ENCODE measurements around the gene ST6GALNAC6. TPM values are rescaled to one million over a fixed set of nuclear protein-coding genes. Genes with fewer than 3 reads are reported as not detected.

Gene ST6GALNAC6
- total RNA-seq, 2 experiments from 2014 or later: 93.1 to 97.5 TPM

- POLR2A ChIA-PET: no interaction called here
- DNase-seq: no peak
Measured at GRCh38 chr9:127867356-127868277, 31.8 kb downstream of the ST6GALNAC6 start.

GRCh38 chr9:127866535-127866934, 32.9 kb downstream of the ST6GALNAC6 start:
- Histone ChIP-seq H3K9me3 (ENCODE audit: control insufficient read depth in 1 of 2, insufficient read depth in 1 of 2, low read length in 2 of 2) (no peaks in the 10 kb centered on the region), H3K4me1 (ENCODE audit: insufficient read depth, low read length) (peaks cover 43% of the 10 kb centered on the region), H3K36me3 (ENCODE audit: insufficient read depth, low read length) (no peaks in the 10 kb centered on the region), H3K4me3 (ENCODE audit: low read length) (no peak overlapping the region), H3K27ac (ENCODE audit: low read depth in 1 of 2, low read length in 2 of 2) (no peak overlapping the region), H3K27me3 (ENCODE audit: control insufficient read depth in 1 of 2, insufficient read depth in 2 of 2, low read length in 2 of 2) (no peaks in the 10 kb centered on the region)
- Mint-ChIP-seq H3K36me3 (ENCODE audit: low read depth) (peaks cover 4% of the 10 kb centered on the region), H3K4me3 (no peak overlapping the region), H3K27ac (no peak overlapping the region), H3K27me3 (no peaks in the 10 kb centered on the region), H3K9me3 (no peaks in the 10 kb centered on the region), H3K4me1 (ENCODE audit: low read depth) (peaks cover 39% of the 10 kb centered on the region)
- POLR2A ChIA-PET: interaction anchor here (0.6 kb wide), 1 partner anchor 45 kb away, joined by 3 read pairs; no protein-coding TSS in a partner anchor
- no peak for DNase-seq
- TF ChIP-seq, protein P1, sequence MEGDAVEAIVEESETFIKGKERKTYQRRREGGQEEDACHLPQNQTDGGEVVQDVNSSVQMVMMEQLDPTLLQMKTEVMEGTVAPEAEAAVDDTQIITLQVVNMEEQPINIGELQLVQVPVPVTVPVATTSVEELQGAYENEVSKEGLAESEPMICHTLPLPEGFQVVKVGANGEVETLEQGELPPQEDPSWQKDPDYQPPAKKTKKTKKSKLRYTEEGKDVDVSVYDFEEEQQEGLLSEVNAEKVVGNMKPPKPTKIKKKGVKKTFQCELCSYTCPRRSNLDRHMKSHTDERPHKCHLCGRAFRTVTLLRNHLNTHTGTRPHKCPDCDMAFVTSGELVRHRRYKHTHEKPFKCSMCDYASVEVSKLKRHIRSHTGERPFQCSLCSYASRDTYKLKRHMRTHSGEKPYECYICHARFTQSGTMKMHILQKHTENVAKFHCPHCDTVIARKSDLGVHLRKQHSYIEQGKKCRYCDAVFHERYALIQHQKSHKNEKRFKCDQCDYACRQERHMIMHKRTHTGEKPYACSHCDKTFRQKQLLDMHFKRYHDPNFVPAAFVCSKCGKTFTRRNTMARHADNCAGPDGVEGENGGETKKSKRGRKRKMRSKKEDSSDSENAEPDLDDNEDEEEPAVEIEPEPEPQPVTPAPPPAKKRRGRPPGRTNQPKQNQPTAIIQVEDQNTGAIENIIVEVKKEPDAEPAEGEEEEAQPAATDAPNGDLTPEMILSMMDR (IDR thresholded peaks at IDR 0.05): no peak
- intact Hi-C loops (cut with DNase I, micrococcal nuclease): loop anchor here (5.0 kb wide), 2 partner anchors 64 to 79 kb away; partner anchors contain the start of genes CDK9 (in 1 of the 2) and FPGS (in 1 of the 2)
- CTCF ChIA-PET: interaction anchor here (0.7 kb wide), 1 partner anchor 295 kb away, joined by 3 read pairs; no protein-coding TSS in a partner anchor
- ATAC-seq (ENCODE audit: poor library complexity): no peak

More at GRCh38 chr9:127867356-127868277, 31.8 kb downstream of the ST6GALNAC6 start:
- H3K27ac Mint-ChIP-seq: no peak overlapping the region
- H3K36me3 Mint-ChIP-seq (ENCODE audit: low read depth): peaks cover 4% of the 10 kb centered on the region
- H3K9me3 Mint-ChIP-seq: no peaks in the 10 kb centered on the region
- TF ChIP-seq, protein P1 (IDR thresholded peaks at IDR 0.05): no peak
- Histone ChIP-seq H3K36me3 (ENCODE audit: insufficient read depth, low read length) (no peaks in the 10 kb centered on the region), H3K4me3 (ENCODE audit: low read length) (no peak overlapping the region), H3K27me3 (ENCODE audit: control insufficient read depth in 1 of 2, insufficient read depth in 2 of 2, low read length in 2 of 2) (no peaks in the 10 kb centered on the region), H3K9me3 (ENCODE audit: control insufficient read depth in 1 of 2, insufficient read depth in 1 of 2, low read length in 2 of 2) (no peaks in the 10 kb centered on the region), H3K27ac (ENCODE audit: low read depth in 1 of 2, low read length in 2 of 2) (no peak overlapping the region), H3K4me1 (ENCODE audit: insufficient read depth, low read length) (peaks cover 32% of the 10 kb centered on the region)
- H3K27me3 Mint-ChIP-seq: no peaks in the 10 kb centered on the region
- intact Hi-C loops (cut with DNase I, micrococcal nuclease): loop anchor here (2.0 to 5.0 kb wide), 3 partner anchors 65 to 363 kb away; partner anchors contain the start of genes CDK9 (in 1 of the 2) and FPGS (in 1 of the 2)
- no peak overlapping the region for H3K4me3 Mint-ChIP-seq
- no peak for ATAC-seq (ENCODE audit: poor library complexity)
- peaks cover 28% of the 10 kb centered on the region for H3K4me1 Mint-ChIP-seq (ENCODE audit: low read depth)
- CTCF ChIA-PET: interaction anchor here (0.7 kb wide), 1 partner anchor 296 kb away, joined by 3 read pairs; no protein-coding TSS in a partner anchor

DNA sequence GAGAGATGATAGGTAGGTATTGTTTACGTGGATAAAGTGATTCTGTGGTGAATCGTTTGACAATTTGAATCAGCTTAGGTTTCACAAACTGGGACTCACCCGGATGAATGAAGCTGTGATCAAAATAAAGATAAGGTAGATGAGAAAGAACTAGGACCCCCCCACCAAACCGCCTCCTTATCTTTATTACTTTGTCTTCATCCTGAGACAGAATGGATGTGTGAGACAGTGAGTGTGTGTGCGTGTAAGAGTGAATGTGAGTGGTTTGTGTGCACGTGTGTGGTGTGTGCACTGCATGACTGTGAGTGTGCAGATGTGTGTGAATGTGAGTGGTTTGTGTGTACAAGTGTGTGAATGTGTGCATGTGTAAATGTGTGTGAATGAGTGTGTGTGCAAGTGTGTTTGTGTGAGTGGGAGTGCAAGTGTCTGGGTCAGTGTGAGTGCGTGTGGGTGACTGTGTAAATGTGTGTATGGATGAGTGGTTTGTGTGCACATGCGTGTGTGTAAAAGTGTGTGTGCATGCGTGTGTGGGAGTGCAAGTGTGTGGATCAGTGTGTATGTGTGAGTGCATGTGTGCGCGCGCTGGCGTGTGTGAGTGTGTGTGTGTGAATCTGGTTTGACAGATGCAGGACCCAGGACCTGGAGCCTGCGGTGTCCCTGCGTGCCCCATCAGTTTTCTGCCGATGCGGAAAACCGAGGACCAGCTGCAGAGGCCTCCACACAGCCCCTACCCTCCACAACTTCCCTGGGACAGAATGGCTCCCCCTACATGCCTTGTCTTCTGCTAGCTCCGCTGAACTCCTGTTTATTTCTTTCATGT, 33.5 kb downstream of the ST6GALNAC6 start:
- H3K4me3 ChIP-seq (ENCODE audit: low read length): no peak overlapping the region
- no peaks in the 10 kb centered on the region for H3K27me3 Mint-ChIP-seq
- TF ChIP-seq, protein P1 (IDR thresholded peaks at IDR 0.05): no peak
- H3K4me3 Mint-ChIP-seq: no peak overlapping the region
- peak overlapping the region; percentile 29 for H3K27ac Mint-ChIP-seq
- H3K27ac ChIP-seq (ENCODE audit: low read depth in 1 of 2, low read length in 2 of 2): peak overlapping the region in 1 of 2 donors; percentile 24
- no peaks in the 10 kb centered on the region for H3K27me3 ChIP-seq (ENCODE audit: control insufficient read depth in 1 of 2, insufficient read depth in 2 of 2, low read length in 2 of 2)
- peaks cover 42% of the 10 kb centered on the region for H3K4me1 Mint-ChIP-seq (ENCODE audit: low read depth)
- peaks cover 50% of the 10 kb centered on the region for H3K4me1 ChIP-seq (ENCODE audit: insufficient read depth, low read length)
- CTCF ChIA-PET: no interaction called here
- intact Hi-C loops (cut with DNase I, micrococcal nuclease): loop anchor here (5.0 kb wide), 2 partner anchors 64 to 79 kb away; partner anchors contain the start of genes CDK9 (in 1 of the 2) and FPGS (in 1 of the 2)
- H3K9me3 ChIP-seq (ENCODE audit: control insufficient read depth in 1 of 2, insufficient read depth in 1 of 2, low read length in 2 of 2): no peaks in the 10 kb centered on the region
- DNase-seq: peak in 4 of 14 experiments; percentile 19 to 60 (median 45)
- POLR2A ChIA-PET: interaction anchor here (1.0 to 1.2 kb wide), 4 partner anchors 17 to 415 kb away, joined by 3 read pairs; partner anchors contain the start of genes LRSAM1 and RPL12
- no peaks in the 10 kb centered on the region for H3K36me3 ChIP-seq (ENCODE audit: insufficient read depth, low read length)
- no peaks in the 10 kb centered on the region for H3K9me3 Mint-ChIP-seq
- H3K36me3 Mint-ChIP-seq (ENCODE audit: low read depth): peaks cover 4% of the 10 kb centered on the region
- peak; percentile 59 for ATAC-seq (ENCODE audit: poor library complexity)

Measured in CD4-positive, alpha-beta T cell (primary cell).